OCI-LY1 (cell line): ENCODE results near the gene AICDA.

ENCODE experiments used
- EZH2 ChIP-seq: fragments of 200-600 bp; sonication (generic), shearing (Covaris generic); IDR thresholded peaks from 2 replicates; pipeline ENCODE4 v1.8.0; 2017; ENCODE audit warnings: borderline replicate concordance, mixed run types, mild to moderate bottlenecking, antibody characterized with exemption, low read length, moderate library complexity, mixed read lengths
- TF ChIP-seq, protein P1 (sequence below): fragments of 200-600 bp; sonication (generic), shearing (Covaris generic); IDR thresholded peaks from 2 replicates; pipeline ENCODE4 v1.5.1; 2017; ENCODE audit warnings: mild to moderate bottlenecking, antibody characterized with exemption, low read length, moderate library complexity, mixed read lengths

DNA sequence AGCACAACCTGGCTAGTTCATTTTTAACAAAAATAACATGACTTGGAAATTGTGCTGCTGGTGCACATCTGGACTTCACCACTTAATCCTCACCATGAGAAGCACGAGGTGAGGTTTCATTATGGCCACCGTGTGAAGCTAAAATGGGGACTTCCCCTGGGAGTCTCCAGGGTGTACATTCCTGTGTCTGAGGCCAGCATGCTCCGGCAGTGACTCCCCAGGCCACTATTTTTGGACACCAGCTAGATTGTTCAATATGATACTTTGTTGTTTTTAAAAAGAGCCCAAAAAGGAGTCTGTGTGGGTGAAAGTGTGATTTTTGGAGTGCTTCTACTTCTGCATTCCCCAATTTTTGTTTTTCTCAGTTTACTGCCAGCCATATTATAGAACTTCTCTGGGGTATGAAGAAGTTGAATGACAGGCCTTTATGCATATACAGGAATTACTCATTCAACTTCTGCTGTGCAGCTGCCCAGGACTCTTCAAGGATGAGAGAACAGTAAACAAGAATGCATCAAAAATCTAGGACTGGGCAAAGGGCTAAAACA, 16.9 kb upstream of the AICDA start:
- TF ChIP-seq, protein P1, sequence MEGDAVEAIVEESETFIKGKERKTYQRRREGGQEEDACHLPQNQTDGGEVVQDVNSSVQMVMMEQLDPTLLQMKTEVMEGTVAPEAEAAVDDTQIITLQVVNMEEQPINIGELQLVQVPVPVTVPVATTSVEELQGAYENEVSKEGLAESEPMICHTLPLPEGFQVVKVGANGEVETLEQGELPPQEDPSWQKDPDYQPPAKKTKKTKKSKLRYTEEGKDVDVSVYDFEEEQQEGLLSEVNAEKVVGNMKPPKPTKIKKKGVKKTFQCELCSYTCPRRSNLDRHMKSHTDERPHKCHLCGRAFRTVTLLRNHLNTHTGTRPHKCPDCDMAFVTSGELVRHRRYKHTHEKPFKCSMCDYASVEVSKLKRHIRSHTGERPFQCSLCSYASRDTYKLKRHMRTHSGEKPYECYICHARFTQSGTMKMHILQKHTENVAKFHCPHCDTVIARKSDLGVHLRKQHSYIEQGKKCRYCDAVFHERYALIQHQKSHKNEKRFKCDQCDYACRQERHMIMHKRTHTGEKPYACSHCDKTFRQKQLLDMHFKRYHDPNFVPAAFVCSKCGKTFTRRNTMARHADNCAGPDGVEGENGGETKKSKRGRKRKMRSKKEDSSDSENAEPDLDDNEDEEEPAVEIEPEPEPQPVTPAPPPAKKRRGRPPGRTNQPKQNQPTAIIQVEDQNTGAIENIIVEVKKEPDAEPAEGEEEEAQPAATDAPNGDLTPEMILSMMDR, result no peak
- TF ChIP-seq EZH2, result no peak
